MCF 10A (cell line): ENCODE measurements around the gene STXBP5L. TPM values are rescaled to one million over a fixed set of nuclear protein-coding genes. Genes with fewer than 3 reads are reported as not detected.

ENCODE experiments used
- BruUV-seq: library from RNA; stranded (reverse); fragments of 400-500 nt; replicated peaks from 2 replicates; lab custom pipeline; 2021; lab: Mats Ljungman, UMichigan
- CTCF ChIA-PET: fragments of 300-600 bp; sonication (Branson Sonifier 250); formaldehyde crosslinking; extraction: SDS; loops from one replicate; lab custom pipeline; 2021; ENCODE audit warnings: antibody characterized with exemption, inconsistent platforms; lab: Yijun Ruan, JAX
- POLR2A ChIA-PET: fragments of 300-600, 350-650 bp; sonication (Branson Sonifier 250); formaldehyde crosslinking; extraction: SDS; loops from one replicate; lab custom pipeline; 2020; ENCODE audit warnings: antibody characterized with exemption, inconsistent platforms; lab: Yijun Ruan, JAX
- DNase-seq: peaks from one replicate; pipeline ENCODE4 v3.0.0-alpha.2; 2018; ENCODE audit not compliant: unreplicated experiment
- H3K27ac Mint-ChIP-seq: one replicate; pipeline ENCODE4 v1.8.0; 2022; ENCODE audit warnings: mild to moderate bottlenecking, low read depth, mixed read lengths; ENCODE audit not compliant: unreplicated experiment
- H3K27me3 Mint-ChIP-seq: one replicate; pipeline ENCODE4 v1.8.0; 2022; ENCODE audit warnings: mixed read lengths; ENCODE audit not compliant: insufficient read depth, unreplicated experiment
- H3K36me3 Mint-ChIP-seq: one replicate; pipeline ENCODE4 v1.8.0; 2022; ENCODE audit warnings: mild to moderate bottlenecking, moderate library complexity, mixed read lengths; ENCODE audit not compliant: insufficient read depth, unreplicated experiment
- H3K4me1 Mint-ChIP-seq: one replicate; pipeline ENCODE4 v1.8.0; 2022; ENCODE audit warnings: mixed read lengths; ENCODE audit not compliant: insufficient read depth, unreplicated experiment
- H3K4me3 Mint-ChIP-seq: one replicate; pipeline ENCODE4 v1.8.0; 2022; ENCODE audit warnings: mild to moderate bottlenecking, moderate library complexity, mixed read lengths; ENCODE audit not compliant: unreplicated experiment
- H3K9me3 Mint-ChIP-seq: one replicate; pipeline ENCODE4 v1.8.0; 2022; ENCODE audit warnings: mixed read lengths; ENCODE audit not compliant: unreplicated experiment
- intact Hi-C: fragments of 100-400 bp; cut with micrococcal nuclease; formaldehyde crosslinking; loops from 2 replicates; pipeline ENCODE4 v1.14.1; 2022
- total RNA-seq: library from RNA; stranded (reverse); gene quantifications from 2 replicates; pipeline ENCODE4 v1.2.3, GENCODE V29; 2022
- TF ChIP-seq, protein P1 (sequence below): fragments of 200-600 bp; IDR thresholded peaks from one replicate; pipeline ENCODE4 v1.8.0; 2022; ENCODE audit warnings: antibody characterized with exemption, mild to moderate bottlenecking; ENCODE audit not compliant: unreplicated experiment

Gene STXBP5L
- total RNA-seq, 1 experiment from 2014 or later, result not detected

DNA sequence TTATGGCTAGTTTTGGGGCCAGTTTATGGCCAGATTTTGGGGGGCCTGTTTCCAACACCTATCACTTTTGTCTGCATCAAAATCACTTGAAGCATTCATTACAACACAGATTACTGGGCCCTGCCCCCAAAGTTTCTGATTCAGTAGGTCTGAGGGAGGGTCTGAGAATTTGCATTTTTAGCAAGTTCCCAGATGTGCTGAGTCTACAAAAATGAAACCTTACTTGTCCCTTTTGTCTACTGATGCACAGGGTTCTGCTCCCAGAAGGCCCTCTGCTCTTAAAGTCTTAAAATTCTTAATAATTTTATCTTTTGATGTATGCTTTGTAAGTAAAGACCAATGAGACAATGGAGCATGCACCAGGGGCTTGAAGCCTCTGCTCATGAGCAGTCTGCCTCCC lies 491.8 kb downstream of the STXBP5L start:
- Mint-ChIP-seq H3K27ac (no peak overlapping the region), H3K9me3 (no peaks in the 10 kb centered on the region), H3K27me3 (no peaks in the 10 kb centered on the region), H3K4me3 (no peak overlapping the region), H3K4me1 (no peaks in the 10 kb centered on the region), H3K36me3 (no peaks in the 10 kb centered on the region)
- intact Hi-C loops, result no loop called here
- DNase-seq, result no peak
- ChIA-PET CTCF (no interaction called here), POLR2A (no interaction called here)
- TF ChIP-seq, protein P1, sequence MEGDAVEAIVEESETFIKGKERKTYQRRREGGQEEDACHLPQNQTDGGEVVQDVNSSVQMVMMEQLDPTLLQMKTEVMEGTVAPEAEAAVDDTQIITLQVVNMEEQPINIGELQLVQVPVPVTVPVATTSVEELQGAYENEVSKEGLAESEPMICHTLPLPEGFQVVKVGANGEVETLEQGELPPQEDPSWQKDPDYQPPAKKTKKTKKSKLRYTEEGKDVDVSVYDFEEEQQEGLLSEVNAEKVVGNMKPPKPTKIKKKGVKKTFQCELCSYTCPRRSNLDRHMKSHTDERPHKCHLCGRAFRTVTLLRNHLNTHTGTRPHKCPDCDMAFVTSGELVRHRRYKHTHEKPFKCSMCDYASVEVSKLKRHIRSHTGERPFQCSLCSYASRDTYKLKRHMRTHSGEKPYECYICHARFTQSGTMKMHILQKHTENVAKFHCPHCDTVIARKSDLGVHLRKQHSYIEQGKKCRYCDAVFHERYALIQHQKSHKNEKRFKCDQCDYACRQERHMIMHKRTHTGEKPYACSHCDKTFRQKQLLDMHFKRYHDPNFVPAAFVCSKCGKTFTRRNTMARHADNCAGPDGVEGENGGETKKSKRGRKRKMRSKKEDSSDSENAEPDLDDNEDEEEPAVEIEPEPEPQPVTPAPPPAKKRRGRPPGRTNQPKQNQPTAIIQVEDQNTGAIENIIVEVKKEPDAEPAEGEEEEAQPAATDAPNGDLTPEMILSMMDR, result no peak
- no TSS peak for BruUV-seq

DNA sequence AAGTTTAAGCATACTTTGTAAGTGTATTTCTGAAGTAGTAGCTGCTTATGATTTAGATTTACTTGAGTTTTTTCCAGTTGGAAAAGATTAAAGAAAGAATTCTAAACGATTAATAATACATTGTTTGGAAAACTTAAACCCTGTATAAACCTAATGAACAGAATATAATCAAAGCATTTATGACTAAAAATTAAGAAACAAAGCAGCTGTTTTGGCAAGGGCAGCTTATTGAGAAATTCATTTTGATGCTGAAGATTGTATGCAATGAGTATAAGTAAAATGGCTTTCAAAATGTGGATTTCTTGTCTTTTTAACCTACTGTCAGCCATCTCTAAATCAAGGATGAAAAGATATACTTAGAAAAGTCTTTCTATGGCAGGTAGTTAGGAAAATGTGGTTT lies 497.6 kb downstream of the STXBP5L start:
- Mint-ChIP-seq H3K4me1 (no peaks in the 10 kb centered on the region), H3K27me3 (no peaks in the 10 kb centered on the region), H3K9me3 (no peaks in the 10 kb centered on the region), H3K36me3 (no peaks in the 10 kb centered on the region), H3K4me3 (no peak overlapping the region), H3K27ac (no peak overlapping the region)
- CTCF ChIA-PET, result no interaction called here
- POLR2A ChIA-PET, result no interaction called here
- intact Hi-C loops, result no loop called here
- TF ChIP-seq, protein P1, result no peak
- DNase-seq, result no peak
- BruUV-seq, result no TSS peak

DNA sequence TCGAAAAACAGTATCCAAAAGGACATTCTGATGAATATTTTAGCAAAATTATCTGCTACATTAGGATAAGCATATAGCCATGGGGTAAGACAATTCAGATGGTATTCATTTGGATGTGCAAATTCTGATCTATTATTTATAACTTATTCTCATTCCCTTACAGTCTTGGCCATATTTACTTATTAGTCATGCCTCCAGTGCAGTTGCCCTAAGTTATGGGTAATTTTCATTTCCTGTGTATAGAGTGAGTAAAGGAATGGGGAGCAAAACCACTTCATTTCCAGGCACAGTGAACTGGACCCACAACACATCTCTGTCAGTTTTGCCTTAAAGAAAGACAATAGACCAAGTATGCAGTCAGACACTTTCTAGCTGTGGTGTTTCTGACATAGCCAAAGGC lies 503.5 kb downstream of the STXBP5L start:
- CTCF ChIA-PET, result no interaction called here
- DNase-seq, result no peak
- Mint-ChIP-seq H3K4me3 (no peak overlapping the region), H3K27me3 (no peaks in the 10 kb centered on the region), H3K4me1 (no peaks in the 10 kb centered on the region), H3K9me3 (no peaks in the 10 kb centered on the region), H3K36me3 (no peaks in the 10 kb centered on the region), H3K27ac (no peak overlapping the region)
- TF ChIP-seq, protein P1, result no peak
- POLR2A ChIA-PET, result no interaction called here
- intact Hi-C loops, result no loop called here
- BruUV-seq, result no TSS peak

DNA sequence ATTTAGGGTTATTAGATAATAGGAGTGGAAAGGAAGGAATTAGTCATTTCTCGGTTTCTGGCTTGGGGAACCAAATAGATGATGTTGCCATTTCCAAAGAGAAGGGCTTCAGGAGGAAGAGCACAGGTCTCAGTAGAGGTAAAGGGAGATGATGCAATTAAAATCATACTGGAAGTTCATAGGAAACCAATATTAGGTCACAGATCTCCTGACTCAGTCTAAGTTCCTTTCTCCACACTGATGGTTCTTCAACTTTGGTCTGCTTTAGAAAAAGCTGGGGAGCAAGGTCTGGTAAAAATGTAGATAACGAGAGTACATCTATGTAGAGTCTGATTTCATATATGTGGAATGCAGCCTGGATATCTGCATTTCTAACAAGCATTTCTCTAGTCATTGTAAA lies 506.9 kb downstream of the STXBP5L start:
- Mint-ChIP-seq H3K4me1 (no peaks in the 10 kb centered on the region), H3K4me3 (no peak overlapping the region), H3K9me3 (no peaks in the 10 kb centered on the region), H3K27me3 (no peaks in the 10 kb centered on the region), H3K36me3 (no peaks in the 10 kb centered on the region), H3K27ac (no peak overlapping the region)
- BruUV-seq, result no TSS peak
- ChIA-PET CTCF (no interaction called here), POLR2A (no interaction called here)
- TF ChIP-seq, protein P1, result no peak
- no peak for DNase-seq
- intact Hi-C loops, result no loop called here
